Endodermal cell (in vitro differentiated cells): Measurements from ENCODE around the gene N4BP2L2. TPM values are rescaled to one million over a fixed set of nuclear protein-coding genes. Genes with fewer than 3 reads are reported as not detected.

Source experiments
- DNase-seq: peaks from one replicate; pipeline ENCODE4 v3.0.0-alpha.2; 2017
- H3K27ac ChIP-seq: 2 replicates; pipeline ENCODE4 v1.5.1; 2013; ENCODE audit warnings: mild to moderate bottlenecking, low read depth, low read length, moderate library complexity
- H3K27me3 ChIP-seq: 2 replicates; pipeline ENCODE4 v1.6.1; 2013; ENCODE audit warnings: mild to moderate bottlenecking, low read length, moderate library complexity; ENCODE audit not compliant: insufficient read depth, control insufficient read depth, poor library complexity, severe bottlenecking
- H3K36me3 ChIP-seq: 2 replicates; pipeline ENCODE4 v1.7.0; 2013; ENCODE audit warnings: mild to moderate bottlenecking, low read length, moderate library complexity; ENCODE audit not compliant: control insufficient read depth, insufficient read depth
- H3K4me1 ChIP-seq: one replicate; pipeline ENCODE4 v1.7.0; 2013; ENCODE audit warnings: low read length; ENCODE audit not compliant: control insufficient read depth, insufficient read depth
- H3K4me3 ChIP-seq: 2 replicates; pipeline ENCODE4 v1.5.1; 2013; ENCODE audit warnings: mild to moderate bottlenecking, low read length, moderate library complexity
- H3K9ac ChIP-seq: 2 replicates; pipeline ENCODE4 v1.6.1; 2013; ENCODE audit warnings: mild to moderate bottlenecking, low read length, moderate library complexity; ENCODE audit not compliant: poor library complexity, severe bottlenecking; ENCODE audit errors: extremely low read depth
- H3K9me3 ChIP-seq: 2 replicates; pipeline ENCODE4 v1.6.1; 2013; ENCODE audit warnings: mild to moderate bottlenecking, low read length, moderate library complexity; ENCODE audit not compliant: control insufficient read depth
- H3K27ac Mint-ChIP-seq: 2 replicates; pipeline ENCODE4 v1.8.0; 2020; ENCODE audit warnings: mixed read lengths
- H3K27me3 Mint-ChIP-seq: 2 replicates; pipeline ENCODE4 v1.8.0; 2021; ENCODE audit warnings: mild to moderate bottlenecking, mixed read lengths; ENCODE audit not compliant: insufficient read depth
- H3K36me3 Mint-ChIP-seq: 2 replicates; pipeline ENCODE4 v1.8.0; 2020; ENCODE audit warnings: low read depth, mixed read lengths
- H3K4me1 Mint-ChIP-seq: 2 replicates; pipeline ENCODE4 v1.8.0; 2020; ENCODE audit warnings: mixed read lengths
- H3K4me3 Mint-ChIP-seq: 2 replicates; pipeline ENCODE4 v1.8.0; 2020; ENCODE audit warnings: mild to moderate bottlenecking, moderate library complexity, mixed read lengths
- H3K9me3 Mint-ChIP-seq: 2 replicates; pipeline ENCODE4 v1.8.0; 2020; ENCODE audit warnings: mild to moderate bottlenecking, mixed read lengths
- CTCF ChIP-seq: fragments of 200-600 bp; sonication (generic); conservative IDR thresholded peaks from 2 replicates; pipeline ENCODE4 v1.5.0; 2021; ENCODE audit warnings: antibody characterized with exemption, mild to moderate bottlenecking
- WGBS, 2 experiments: methylation state at CpG; one replicate each; pipeline versions ENCODE4 v1.1.5 to v1.1.7; 2013; ENCODE audit warnings: missing lambda C conversion rate in 2 of 2, mixed read lengths in 1 of 2; ENCODE audit not compliant: insufficient coverage in 1 of 2, insufficient read length in 1 of 2; 5-methylcytosine and 5-hydroxymethylcytosine counted together
- total RNA-seq, 2 donors: library from RNA; stranded (reverse); fragmentation: NEBNext Ultra II Directional in 1 of 2; extraction: Animal tissue kit (Norgen Biotek cat#: 25700) in 1 of 2; gene quantifications; 2 replicates in 1 of 2; 3 replicates in 1 of 2; pipeline ENCODE4 v1.2.1, GENCODE V29; 2021

N4BP2L2 gene
- total RNA-seq, 2 donors from 2014 or later = 70.4 to 92.8 TPM

- Mint-ChIP-seq H3K27me3 (peaks cover 19% of the 10 kb centered on the region), H3K4me1 (peaks cover 13% of the 10 kb centered on the region), H3K4me3 (no peak overlapping the region), H3K9me3 (no peaks in the 10 kb centered on the region), H3K36me3 (no peaks in the 10 kb centered on the region), H3K27ac (no peak overlapping the region)
- Histone ChIP-seq H3K4me1 (peaks cover 3% of the 10 kb centered on the region), H3K9me3 (no peaks in the 10 kb centered on the region), H3K27ac (no peak overlapping the region), H3K4me3 (no peak overlapping the region), H3K9ac (no peak overlapping the region), H3K27me3 (peaks cover 29% of the 10 kb centered on the region), H3K36me3 (no peaks in the 10 kb centered on the region)
- no peak for DNase-seq
- TF ChIP-seq CTCF = no peak
- 92% methylated on average over 6 of the region's 6 CpGs for WGBS, 2 experiments
These were observed 129.6 kb downstream of the N4BP2L2 start for GRCh38 chr13:32409001-32409313.

DNA sequence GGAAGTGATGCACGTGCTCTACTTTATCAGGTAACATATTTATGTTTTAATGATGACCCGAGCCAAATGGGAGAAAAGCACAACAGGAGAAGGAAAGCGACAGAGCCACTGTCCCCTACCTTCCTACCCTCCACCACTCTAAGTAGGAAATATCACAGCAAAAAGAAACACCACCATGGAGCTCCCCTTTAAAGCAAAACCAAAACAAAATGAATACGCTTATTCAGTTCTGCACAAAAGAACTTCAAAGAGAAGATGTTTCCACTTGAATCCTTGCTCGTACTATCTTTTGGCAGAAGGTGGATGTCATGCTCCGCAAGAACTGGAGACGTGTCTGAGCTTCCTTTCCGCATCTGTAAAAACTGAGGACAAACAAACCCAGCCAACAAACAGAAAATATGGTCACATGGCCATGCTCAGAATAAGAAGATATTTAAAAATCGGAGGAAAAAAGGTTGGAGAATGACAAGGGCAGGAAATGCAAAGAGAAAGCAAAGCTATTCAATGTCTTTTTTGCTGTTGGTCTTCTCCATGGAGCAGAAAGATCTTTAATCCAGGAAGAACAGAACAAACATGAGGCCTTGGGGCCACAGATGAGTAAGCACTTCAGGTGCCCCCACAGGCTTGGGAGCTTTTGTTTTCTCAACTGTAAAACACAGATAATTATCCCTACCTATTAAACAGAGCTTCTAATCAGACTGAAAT, 130.1 kb downstream of the N4BP2L2 start:
- H3K9me3 Mint-ChIP-seq = no peaks in the 10 kb centered on the region
- H3K36me3 Mint-ChIP-seq = no peaks in the 10 kb centered on the region
- Histone ChIP-seq H3K9ac (no peak overlapping the region), H3K9me3 (no peaks in the 10 kb centered on the region), H3K27ac (no peak overlapping the region), H3K27me3 (peaks cover 29% of the 10 kb centered on the region), H3K36me3 (no peaks in the 10 kb centered on the region), H3K4me1 (peaks cover 3% of the 10 kb centered on the region), H3K4me3 (no peak overlapping the region)
- H3K27ac Mint-ChIP-seq = no peak overlapping the region
- no peak for DNase-seq
- TF ChIP-seq CTCF = no peak
- H3K27me3 Mint-ChIP-seq = peaks cover 19% of the 10 kb centered on the region
- 89 to 94% methylated on average over 5 to 9 of the region's 9 CpGs for WGBS, 2 experiments
- no peak overlapping the region for H3K4me3 Mint-ChIP-seq
- H3K4me1 Mint-ChIP-seq = peaks cover 13% of the 10 kb centered on the region

DNA sequence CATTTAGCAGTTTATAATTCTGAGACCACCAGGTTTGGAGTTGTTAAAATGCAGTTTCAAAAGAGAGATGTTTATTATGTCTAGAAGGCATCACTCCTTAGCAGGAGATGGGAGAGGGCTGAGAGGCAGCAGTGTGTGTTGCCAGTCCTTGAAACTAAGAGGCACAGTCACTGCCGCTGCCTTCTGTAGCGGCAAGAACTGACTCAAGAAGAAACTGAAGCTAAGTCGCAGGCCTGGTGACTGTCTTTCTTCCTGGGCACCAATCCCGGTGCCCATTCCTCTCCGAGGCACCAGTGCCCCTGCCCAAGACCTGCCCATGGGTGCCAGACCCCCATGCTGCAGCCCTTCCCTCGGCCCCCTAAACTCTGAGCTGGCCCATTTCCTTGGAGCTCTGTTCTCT, 130.7 kb downstream of the N4BP2L2 start:
- no peak for TF ChIP-seq CTCF
- no peak for DNase-seq
- Histone ChIP-seq H3K36me3 (no peaks in the 10 kb centered on the region), H3K9me3 (no peaks in the 10 kb centered on the region), H3K9ac (no peak overlapping the region), H3K27me3 (peaks cover 29% of the 10 kb centered on the region), H3K4me1 (peaks cover 3% of the 10 kb centered on the region), H3K27ac (no peak overlapping the region), H3K4me3 (no peak overlapping the region)
- Mint-ChIP-seq H3K4me3 (no peak overlapping the region), H3K27me3 (peaks cover 19% of the 10 kb centered on the region), H3K4me1 (peaks cover 13% of the 10 kb centered on the region), H3K9me3 (no peaks in the 10 kb centered on the region), H3K27ac (no peak overlapping the region), H3K36me3 (no peaks in the 10 kb centered on the region)
- 91 to 100% methylated on average over 3 to 6 of the region's 6 CpGs for WGBS, 2 experiments
